ENCODE data around the gene CLCNKB. TPM values are rescaled to one million over a fixed set of nuclear protein-coding genes. Genes with fewer than 3 reads are reported as not detected.

Gene CLCNKB
- total RNA-seq, 1 donor from 2014 or later = 0.97 TPM

DNA sequence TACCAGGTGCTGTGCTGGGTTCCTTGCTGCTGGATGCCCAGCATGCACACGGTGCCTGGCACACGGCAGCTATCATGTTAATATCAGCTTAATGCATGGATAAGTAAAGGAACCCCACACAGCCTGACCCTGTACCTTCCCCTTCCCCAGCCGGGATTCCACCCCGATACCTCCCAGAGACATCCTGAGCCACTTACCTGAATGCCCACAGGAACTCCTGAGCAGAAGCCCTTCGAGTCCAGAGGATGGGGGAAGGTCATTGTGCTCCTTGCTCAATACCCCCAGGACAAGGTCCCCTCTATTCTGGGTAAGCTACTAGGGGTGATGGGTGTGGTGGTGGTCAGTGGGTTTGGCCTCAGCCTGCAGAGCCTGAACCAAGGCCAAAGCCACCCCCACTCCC lies 28.5 kb downstream of the CLCNKB start:
- Mint-ChIP-seq H3K27ac (no peak overlapping the region), H3K27me3 (ENCODE audit: insufficient read depth, low read depth) (peaks cover 30% of the 10 kb centered on the region), H3K36me3 (no peaks in the 10 kb centered on the region), H3K4me3 (no peak overlapping the region), H3K9me3 (no peaks in the 10 kb centered on the region), H3K4me1 (peaks cover 39% of the 10 kb centered on the region)
- H3F3A ChIP-seq (ENCODE audit: low read depth) = peaks cover 15% of the 10 kb centered on the region
- peaks cover 56% of the 10 kb centered on the region for H3K27me3 ChIP-seq
- TF ChIP-seq EZH2phosphoT487 (IDR thresholded peaks at IDR 0.05) (no peak), EZH2 (IDR thresholded peaks at IDR 0.05) (no peak)
- TF ChIP-seq, protein P1, sequence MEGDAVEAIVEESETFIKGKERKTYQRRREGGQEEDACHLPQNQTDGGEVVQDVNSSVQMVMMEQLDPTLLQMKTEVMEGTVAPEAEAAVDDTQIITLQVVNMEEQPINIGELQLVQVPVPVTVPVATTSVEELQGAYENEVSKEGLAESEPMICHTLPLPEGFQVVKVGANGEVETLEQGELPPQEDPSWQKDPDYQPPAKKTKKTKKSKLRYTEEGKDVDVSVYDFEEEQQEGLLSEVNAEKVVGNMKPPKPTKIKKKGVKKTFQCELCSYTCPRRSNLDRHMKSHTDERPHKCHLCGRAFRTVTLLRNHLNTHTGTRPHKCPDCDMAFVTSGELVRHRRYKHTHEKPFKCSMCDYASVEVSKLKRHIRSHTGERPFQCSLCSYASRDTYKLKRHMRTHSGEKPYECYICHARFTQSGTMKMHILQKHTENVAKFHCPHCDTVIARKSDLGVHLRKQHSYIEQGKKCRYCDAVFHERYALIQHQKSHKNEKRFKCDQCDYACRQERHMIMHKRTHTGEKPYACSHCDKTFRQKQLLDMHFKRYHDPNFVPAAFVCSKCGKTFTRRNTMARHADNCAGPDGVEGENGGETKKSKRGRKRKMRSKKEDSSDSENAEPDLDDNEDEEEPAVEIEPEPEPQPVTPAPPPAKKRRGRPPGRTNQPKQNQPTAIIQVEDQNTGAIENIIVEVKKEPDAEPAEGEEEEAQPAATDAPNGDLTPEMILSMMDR (IDR thresholded peaks at IDR 0.05) = no peak
- peak overlapping the region; percentile 96 for H3K4me2 ChIP-seq
- H3K27ac ChIP-seq = no peak overlapping the region
- DNase-seq (ENCODE audit: low spot score) = no peak
- no peak overlapping the region for H3K4me3 ChIP-seq
- no peaks in the 10 kb centered on the region for H3K9me3 ChIP-seq (ENCODE audit: low read depth)
- H3K9ac ChIP-seq = no peak overlapping the region
- H2AFZ ChIP-seq (replicated peaks) = no peak overlapping the region
- no peaks in the 10 kb centered on the region for H3K79me2 ChIP-seq (ENCODE audit: low read depth)
- H3K36me3 ChIP-seq = no peaks in the 10 kb centered on the region
- no peaks in the 10 kb centered on the region for H4K20me1 ChIP-seq (ENCODE audit: low read depth)
- H3K4me1 ChIP-seq = peaks cover 28% of the 10 kb centered on the region

DNA sequence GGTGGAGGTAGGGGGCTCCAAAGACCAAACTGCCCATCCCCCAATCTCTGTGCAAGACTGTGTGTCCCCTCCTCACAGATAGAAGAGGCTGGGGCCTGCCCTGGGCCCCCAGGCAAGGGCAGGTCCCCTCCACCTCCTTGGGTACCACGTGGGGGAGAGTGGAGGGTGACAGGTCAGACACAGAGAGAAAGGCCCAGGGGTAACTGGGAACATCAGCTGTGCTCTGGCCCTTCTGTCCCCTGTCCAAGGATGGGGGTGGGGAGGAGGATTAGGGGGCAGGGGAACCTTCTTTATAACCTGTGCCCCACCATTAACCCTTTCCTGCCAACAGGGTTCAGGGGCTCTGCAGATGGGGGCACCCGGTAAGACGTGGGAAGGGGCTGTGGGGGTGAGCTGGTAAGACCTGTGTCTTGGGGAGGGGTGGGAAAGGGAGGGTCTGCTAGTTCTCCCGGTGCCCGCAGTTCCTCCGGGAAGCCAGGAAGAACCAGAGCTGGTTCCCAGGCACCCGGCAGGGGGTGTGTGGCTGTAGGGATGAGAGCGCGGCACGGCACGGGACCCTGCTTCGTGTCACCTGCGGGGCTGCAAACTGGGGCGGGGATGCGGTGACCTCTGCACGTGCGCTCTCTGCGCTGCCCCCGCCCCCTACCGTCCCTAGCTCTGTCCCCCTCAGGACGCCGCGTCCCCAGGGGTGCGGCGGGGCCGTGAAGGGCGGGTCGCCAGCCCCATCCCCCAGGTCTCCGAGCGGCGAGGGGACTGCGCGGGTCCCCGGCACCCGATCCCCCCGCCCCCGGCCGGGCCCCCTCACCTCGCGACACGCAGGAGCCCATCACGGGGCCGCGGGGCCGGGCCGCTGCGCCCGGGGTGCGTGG lies 29.3 kb downstream of the CLCNKB start:
- Histone ChIP-seq H3K9me3 (ENCODE audit: low read depth) (no peaks in the 10 kb centered on the region), H3K9ac (no peak overlapping the region), H3F3A (ENCODE audit: low read depth) (peaks cover 15% of the 10 kb centered on the region), H3K36me3 (no peaks in the 10 kb centered on the region), H3K4me1 (peaks cover 21% of the 10 kb centered on the region), H4K20me1 (ENCODE audit: low read depth) (no peaks in the 10 kb centered on the region), H2AFZ (replicated peaks) (peak overlapping the region; percentile 79), H3K79me2 (ENCODE audit: low read depth) (no peaks in the 10 kb centered on the region), H3K4me3 (peak overlapping the region; percentile 61), H3K27me3 (peaks cover 57% of the 10 kb centered on the region), H3K4me2 (peak overlapping the region; percentile 96), H3K27ac (no peak overlapping the region)
- Mint-ChIP-seq H3K9me3 (no peaks in the 10 kb centered on the region), H3K36me3 (no peaks in the 10 kb centered on the region), H3K27ac (no peak overlapping the region), H3K4me1 (peaks cover 39% of the 10 kb centered on the region), H3K27me3 (ENCODE audit: insufficient read depth, low read depth) (peaks cover 25% of the 10 kb centered on the region), H3K4me3 (peak overlapping the region; percentile 71)
- peak; percentile 60 for TF ChIP-seq EZH2 (IDR thresholded peaks at IDR 0.05)
- TF ChIP-seq EZH2phosphoT487 (IDR thresholded peaks at IDR 0.05) = no peak
- peak; percentile 74 for DNase-seq (ENCODE audit: low spot score)

DNA sequence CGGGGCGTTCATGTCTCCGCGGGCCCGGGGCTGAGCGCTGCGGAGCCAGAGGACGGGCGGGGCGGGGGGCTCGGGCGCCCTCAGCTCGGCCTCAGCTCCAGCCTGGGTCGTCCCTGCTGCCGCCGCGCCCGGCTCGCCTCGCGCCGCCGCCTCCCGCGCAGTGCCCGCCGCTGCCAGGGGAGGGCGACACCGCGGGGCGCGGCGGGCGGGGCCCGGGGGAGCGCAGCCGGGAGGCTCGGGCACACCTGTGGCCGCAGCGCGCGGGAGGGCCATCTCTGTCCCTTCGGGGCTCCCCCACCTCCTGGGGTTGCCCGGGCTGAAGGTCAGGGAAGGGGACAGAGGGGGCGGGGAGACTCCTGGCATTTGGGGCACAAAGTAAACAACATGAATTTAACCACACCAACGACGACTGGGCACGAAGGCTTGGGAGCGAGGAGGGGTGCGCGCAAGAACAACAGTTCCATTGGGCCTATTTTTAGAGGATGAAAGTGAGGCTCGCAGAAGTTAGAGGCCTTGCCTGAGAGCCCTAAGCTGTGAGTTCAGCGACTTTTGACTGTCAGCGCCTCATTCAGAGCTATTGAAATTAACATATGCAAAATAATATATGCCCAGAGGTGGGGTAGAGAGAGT lies 30.0 kb downstream of the CLCNKB start, which contains the start of gene FAM131C:
Gene FAM131C (minus strand): TSS at position 162 of the 630 bp plus-strand sequence. CDS start 209 bp downstream, outside the sequence.
- peak within 1 kb of the TSS; percentile 58 for H3K27ac Mint-ChIP-seq
- H3F3A ChIP-seq (ENCODE audit: low read depth) = peaks cover 10% of the 10 kb centered on the region
- peak within 1 kb of the TSS; percentile 86 for H3K4me3 Mint-ChIP-seq
- no peaks in the 10 kb centered on the region for H3K36me3 ChIP-seq
- H3K4me1 Mint-ChIP-seq = peaks cover 34% of the 10 kb centered on the region
- H3K9me3 Mint-ChIP-seq = no peaks in the 10 kb centered on the region
- peak; percentile 47 for TF ChIP-seq EZH2 (IDR thresholded peaks at IDR 0.05)
- TF ChIP-seq, protein P1 (IDR thresholded peaks at IDR 0.05) = peak; percentile 41
- TF ChIP-seq EZH2phosphoT487 (IDR thresholded peaks at IDR 0.05) = no peak
- H3K4me3 ChIP-seq = peak within 1 kb of the TSS; percentile 61
- peaks cover 18% of the 10 kb centered on the region for H3K4me1 ChIP-seq
- peak within 1 kb of the TSS; percentile 96 for H3K4me2 ChIP-seq
- H3K36me3 Mint-ChIP-seq = no peaks in the 10 kb centered on the region
- H4K20me1 ChIP-seq (ENCODE audit: low read depth) = no peaks in the 10 kb centered on the region
- peaks cover 25% of the 10 kb centered on the region for H3K27me3 Mint-ChIP-seq (ENCODE audit: insufficient read depth, low read depth)
- peak; percentile 82 for DNase-seq (ENCODE audit: low spot score)
- peaks cover 57% of the 10 kb centered on the region for H3K27me3 ChIP-seq
- H2AFZ ChIP-seq (replicated peaks) = peak within 1 kb of the TSS; percentile 93
- H3K79me2 ChIP-seq (ENCODE audit: low read depth) = no peaks in the 10 kb centered on the region
- no peak within 1 kb of the TSS for H3K27ac ChIP-seq
- H3K9me3 ChIP-seq (ENCODE audit: low read depth) = no peaks in the 10 kb centered on the region
- H3K9ac ChIP-seq = no peak within 1 kb of the TSS
